Ishikawa (cell line): ENCODE data around the gene LRBA.

ENCODE experiments used
- CEBPB ChIP-seq: IDR thresholded peaks from 2 replicates; pipeline ENCODE4 v1.6.1; 2012
- CREB1 ChIP-seq: IDR thresholded peaks from 2 replicates; pipeline ENCODE4 v1.6.1; 2012; ENCODE audit warnings: low read depth
- EGR1 ChIP-seq: IDR thresholded peaks from 2 replicates; pipeline ENCODE4 v1.6.1; 2012
- EP300 ChIP-seq: IDR thresholded peaks from 2 replicates; pipeline ENCODE4 v1.6.1; 2012; ENCODE audit warnings: borderline replicate concordance
- FOXM1 ChIP-seq: IDR thresholded peaks from 2 replicates; pipeline ENCODE4 v1.6.1; 2012; ENCODE audit warnings: low read depth, borderline replicate concordance
- MAX ChIP-seq: IDR thresholded peaks from 2 replicates; pipeline ENCODE4 v1.6.1; 2012
- NFIC ChIP-seq: IDR thresholded peaks from 2 replicates; pipeline ENCODE4 v1.6.1; 2012
- RAD21 ChIP-seq: IDR thresholded peaks from 2 replicates; pipeline ENCODE4 v1.6.1; 2012; ENCODE audit warnings: low read depth
- REST ChIP-seq: IDR thresholded peaks from 2 replicates; pipeline ENCODE4 v1.6.1; 2012; ENCODE audit warnings: low read depth, mild to moderate bottlenecking
- TAF1 ChIP-seq: IDR thresholded peaks from 2 replicates; pipeline ENCODE4 v1.6.1; 2012; ENCODE audit warnings: low read depth, mild to moderate bottlenecking
- TCF12 ChIP-seq: IDR thresholded peaks from 2 replicates; pipeline ENCODE4 v1.6.1; 2012; ENCODE audit warnings: low read depth
- TEAD4 ChIP-seq: IDR thresholded peaks from 2 replicates; pipeline ENCODE4 v1.6.1; 2012
- USF1 ChIP-seq: IDR thresholded peaks from 2 replicates; pipeline ENCODE4 v1.6.1; 2012
- YY1 ChIP-seq: IDR thresholded peaks from 2 replicates; pipeline ENCODE4 v1.6.1; 2012; ENCODE audit warnings: low read depth
- ZBTB7A ChIP-seq: IDR thresholded peaks from 2 replicates; pipeline ENCODE4 v1.6.1; 2012; ENCODE audit warnings: low read depth

LRBA gene

GRCh38 chr4:150342945-150343344, 672.1 kb downstream of the LRBA start:
- TF ChIP-seq TEAD4 = no peak
- no peak for TF ChIP-seq MAX
- TF ChIP-seq USF1 = no peak
- no peak for TF ChIP-seq FOXM1
- no peak for TF ChIP-seq CEBPB
- no peak for TF ChIP-seq RAD21
- TF ChIP-seq REST = no peak
- TF ChIP-seq TAF1 = no peak
- no peak for TF ChIP-seq YY1
- no peak for TF ChIP-seq TCF12
- TF ChIP-seq ZBTB7A = no peak
- no peak for TF ChIP-seq EP300
- TF ChIP-seq CREB1 = no peak
- TF ChIP-seq NFIC = no peak

GRCh38 chr4:150337734-150338133, 677.4 kb downstream of the LRBA start:
- TF ChIP-seq USF1 = no peak
- no peak for TF ChIP-seq YY1
- no peak for TF ChIP-seq CEBPB
- no peak for TF ChIP-seq TAF1
- no peak for TF ChIP-seq TEAD4
- no peak for TF ChIP-seq TCF12
- no peak for TF ChIP-seq FOXM1
- TF ChIP-seq MAX = no peak
- no peak for TF ChIP-seq EGR1
- TF ChIP-seq CREB1 = no peak
- no peak for TF ChIP-seq RAD21
- no peak for TF ChIP-seq ZBTB7A
- no peak for TF ChIP-seq NFIC
- TF ChIP-seq REST = no peak
- TF ChIP-seq EP300 = no peak

DNA sequence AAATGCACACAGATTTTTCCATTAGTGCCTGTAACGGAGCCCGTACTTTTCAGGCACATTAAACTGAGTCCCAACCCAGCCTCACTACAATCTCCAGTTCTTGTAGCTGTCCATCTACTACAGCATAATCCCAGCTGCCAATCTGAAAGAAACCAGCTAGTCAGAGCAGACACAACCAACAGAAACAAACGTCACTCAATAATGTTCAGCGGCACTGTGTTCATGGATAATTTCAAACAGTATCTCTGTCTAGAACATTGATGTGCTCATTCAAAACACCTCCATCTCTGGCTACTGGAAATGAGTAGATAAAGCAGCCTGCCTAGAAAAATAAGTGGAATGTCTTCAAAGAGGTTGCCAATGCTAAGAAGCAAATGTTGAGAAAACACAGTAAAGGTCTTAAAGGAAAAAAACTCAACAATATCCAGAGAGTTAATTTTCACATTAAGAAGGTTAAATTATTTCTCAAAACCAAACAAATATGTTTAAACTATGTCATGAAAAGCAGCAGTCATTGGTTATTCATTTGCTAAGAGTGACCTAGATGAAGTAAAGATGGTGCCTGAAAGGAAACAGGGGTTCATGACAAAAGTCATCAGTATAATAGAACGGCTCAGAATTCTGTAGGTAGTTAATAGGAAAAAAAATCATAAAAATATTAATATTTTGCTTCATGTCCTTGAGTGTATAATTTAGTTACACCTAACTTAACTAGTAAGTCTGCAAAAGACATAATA, 678.2 kb downstream of the LRBA start:
- TF ChIP-seq ZBTB7A (no peak), YY1 (no peak), EP300 (no peak), CEBPB (no peak), TEAD4 (no peak), MAX (no peak), RAD21 (no peak), USF1 (no peak), NFIC (no peak), TAF1 (no peak), FOXM1 (no peak), EGR1 (no peak)

- no peak for TF ChIP-seq RAD21
Measured at GRCh38 chr4:150332961-150333360, 682.1 kb downstream of the LRBA start.

DNA sequence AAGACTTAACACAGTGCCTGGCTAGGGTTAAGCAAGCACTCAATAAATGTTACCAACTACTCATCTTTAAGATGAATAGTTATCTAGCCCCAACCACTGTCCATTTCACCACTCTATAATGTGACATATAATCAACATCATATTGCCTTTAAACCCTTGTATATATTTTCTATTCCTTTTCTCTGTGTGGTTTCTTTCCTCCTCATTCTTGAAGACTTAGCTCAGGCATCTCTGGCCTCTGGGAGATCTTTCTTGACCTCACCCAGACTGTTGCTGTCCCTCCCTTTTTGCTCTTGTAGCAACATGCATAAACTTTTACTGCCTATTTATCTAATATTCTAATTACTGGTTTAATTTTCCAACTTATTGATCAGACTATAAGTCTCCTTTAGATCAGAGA, 683.0 kb downstream of the LRBA start:
- no peak for TF ChIP-seq MAX
- no peak for TF ChIP-seq RAD21
- no peak for TF ChIP-seq TCF12
